ENCODE data around the gene PEAK1. TPM values are rescaled to one million over a fixed set of nuclear protein-coding genes. Genes with fewer than 3 reads are reported as not detected.

PEAK1 gene
- total RNA-seq, 1 donor from 2014 or later: 132 TPM

- no peak for DNase-seq (ENCODE audit: low spot score)
- intact Hi-C loops (cut with DNase I): no loop called here
Observed at GRCh38 chr15:77380033-77380432, 39.9 kb downstream of the PEAK1 start.

DNA sequence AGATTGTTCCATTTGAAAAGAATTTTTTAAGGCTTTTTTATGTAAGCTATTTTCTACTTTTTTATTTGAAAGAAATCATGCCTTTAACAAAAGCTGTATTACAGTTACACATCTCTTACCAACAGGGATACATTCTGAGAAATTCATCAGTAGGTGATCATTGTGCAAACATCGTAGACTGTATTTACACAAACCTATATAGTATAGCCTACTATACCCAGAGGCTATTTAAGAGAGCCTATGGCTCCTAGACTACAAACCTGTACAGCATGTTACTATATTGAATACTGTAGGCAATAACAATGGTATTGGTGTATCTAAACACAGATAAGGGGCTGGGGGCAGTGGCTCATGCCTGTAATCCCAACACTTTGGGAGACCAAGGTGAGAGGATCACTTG lies 43.1 kb downstream of the PEAK1 start:
- intact Hi-C loops (cut with DNase I): no loop called here
- DNase-seq (ENCODE audit: low spot score): no peak

DNA sequence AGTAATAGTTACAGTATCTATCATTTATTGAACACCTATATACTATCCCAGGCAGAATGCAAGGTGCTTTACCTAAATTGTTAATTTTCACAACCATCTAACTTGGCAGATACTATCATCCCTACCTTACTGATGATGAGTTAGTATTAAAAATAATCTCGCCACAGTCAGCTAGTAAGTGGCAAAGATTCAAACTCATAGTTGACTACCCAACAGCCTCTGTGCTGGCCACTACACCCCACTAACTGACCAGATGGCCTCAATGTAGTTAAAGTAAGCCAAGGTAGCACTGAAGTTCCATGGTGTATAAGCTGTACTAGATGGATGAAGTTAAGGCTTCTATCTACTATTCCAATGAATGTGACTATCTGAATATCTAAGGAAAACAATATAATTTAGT lies 44.8 kb downstream of the PEAK1 start:
- DNase-seq (ENCODE audit: low spot score): no peak
- intact Hi-C loops (cut with DNase I): no loop called here

DNA sequence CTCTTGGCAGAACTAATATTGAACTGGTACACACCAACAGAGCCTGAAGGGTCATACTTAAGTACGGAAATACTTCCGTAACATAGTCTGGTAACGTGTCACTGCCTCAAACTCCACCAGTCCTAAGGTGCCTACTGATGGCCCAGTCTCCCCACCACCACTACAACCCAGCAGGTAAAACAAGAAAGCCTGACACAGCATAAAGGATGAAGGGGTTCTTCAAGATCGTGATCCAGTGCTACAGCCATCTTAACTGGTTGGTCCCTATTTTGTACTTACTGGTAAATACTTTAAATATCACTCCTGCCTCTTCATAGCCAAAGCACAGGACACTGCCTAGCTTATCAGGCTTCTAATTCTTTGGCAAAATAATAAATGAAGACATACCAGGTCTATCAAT lies 46.5 kb downstream of the PEAK1 start:
- intact Hi-C loops (cut with DNase I): no loop called here
- DNase-seq (ENCODE audit: low spot score): no peak

GRCh38 chr15:77371850-77372563 lies 47.9 kb downstream of the PEAK1 start:
- DNase-seq (ENCODE audit: low spot score): no peak
- intact Hi-C loops (cut with DNase I): no loop called here

GRCh38 chr15:77370580-77370979 lies 49.3 kb downstream of the PEAK1 start:
- intact Hi-C loops (cut with DNase I): no loop called here
- DNase-seq (ENCODE audit: low spot score): no peak

- DNase-seq (ENCODE audit: low spot score): no peak
- intact Hi-C loops (cut with DNase I): no loop called here
Observed at GRCh38 chr15:77369168-77369567, 50.7 kb downstream of the PEAK1 start.

- no peak for DNase-seq (ENCODE audit: low spot score)
- intact Hi-C loops (cut with DNase I): no loop called here
Observed at GRCh38 chr15:77367631-77368030, 52.3 kb downstream of the PEAK1 start.

GRCh38 chr15:77361456-77361855 lies 58.4 kb downstream of the PEAK1 start:
- intact Hi-C loops (cut with DNase I): no loop called here
- DNase-seq (ENCODE audit: low spot score): no peak

DNA sequence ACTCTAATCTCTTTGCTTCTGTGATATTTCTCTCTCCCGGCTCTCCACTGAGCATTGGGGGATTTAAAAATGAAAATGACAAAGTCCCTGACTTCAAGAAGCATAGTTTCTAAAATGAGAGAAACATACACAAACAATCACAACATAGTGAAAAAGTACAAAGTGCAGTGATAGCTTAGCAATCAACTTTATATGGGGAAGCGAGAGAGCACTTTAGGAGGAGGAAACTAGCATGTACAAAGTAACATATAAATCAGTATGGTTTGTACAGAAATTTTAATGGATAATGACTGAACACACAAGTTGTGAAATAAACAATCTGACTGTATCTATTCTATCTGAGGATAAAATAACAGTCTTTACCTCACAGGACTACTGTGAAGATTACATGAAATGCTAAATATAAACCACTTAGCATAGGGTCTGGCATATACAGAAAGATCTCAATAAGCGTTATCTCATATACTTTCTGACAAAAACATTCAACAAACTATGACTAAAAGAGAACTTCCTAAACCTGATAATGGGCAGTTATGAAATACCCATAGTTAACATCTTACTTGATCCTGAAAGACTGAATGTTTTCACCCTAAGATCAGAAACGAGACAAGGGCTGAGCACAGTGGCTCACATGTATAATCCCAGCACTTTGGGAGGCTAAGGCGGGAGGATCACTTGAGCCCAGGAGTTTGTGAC lies 61.2 kb downstream of the PEAK1 start:
- intact Hi-C loops (cut with DNase I): loop anchor here (10.0 kb wide), 1 partner anchor 136 kb away; no protein-coding TSS in a partner anchor
- DNase-seq (ENCODE audit: low spot score): no peak

DNA sequence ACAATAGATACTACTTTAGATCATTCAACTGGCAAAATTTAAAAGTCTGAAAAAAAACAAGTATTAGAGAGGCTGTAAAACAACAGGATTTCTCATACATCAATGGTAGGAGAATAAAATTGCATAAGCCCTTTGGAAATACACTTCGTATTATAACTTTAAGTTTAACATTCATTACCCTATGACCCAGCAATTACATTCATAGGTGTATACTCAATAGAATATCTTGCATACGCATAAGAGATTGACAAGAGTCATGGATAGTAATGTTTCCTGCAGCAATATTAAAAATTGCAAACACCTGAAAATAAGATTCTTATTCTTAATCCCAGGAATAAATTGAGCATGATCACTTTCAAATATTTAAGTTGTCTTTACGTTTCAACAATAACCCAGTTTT lies 63.6 kb downstream of the PEAK1 start:
- intact Hi-C loops (cut with DNase I): loop anchor here (10.0 kb wide), 1 partner anchor 138 kb away; no protein-coding TSS in a partner anchor
- no peak for DNase-seq (ENCODE audit: low spot score)

DNA sequence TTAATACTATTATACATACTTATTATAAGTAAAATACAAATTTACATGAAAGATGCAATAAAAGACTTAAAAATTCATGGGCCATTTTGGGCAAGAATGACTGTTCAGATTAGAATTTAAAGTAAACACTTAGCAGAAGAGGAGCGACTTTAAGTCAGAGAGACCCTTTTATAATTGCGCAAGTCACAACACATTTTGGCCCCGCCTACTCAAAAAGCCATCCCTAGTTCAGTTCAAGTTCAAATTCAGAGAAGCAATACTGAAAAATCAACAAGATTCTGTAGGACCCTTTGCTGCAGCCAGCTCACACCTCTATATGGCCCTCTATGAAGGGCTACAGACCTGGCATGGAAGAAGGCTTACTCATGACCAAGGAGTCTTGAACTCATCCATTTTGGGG lies 64.6 kb downstream of the PEAK1 start:
- intact Hi-C loops (cut with DNase I): loop anchor here (10.0 kb wide), 1 partner anchor 139 kb away; no protein-coding TSS in a partner anchor
- DNase-seq (ENCODE audit: low spot score): no peak

DNA sequence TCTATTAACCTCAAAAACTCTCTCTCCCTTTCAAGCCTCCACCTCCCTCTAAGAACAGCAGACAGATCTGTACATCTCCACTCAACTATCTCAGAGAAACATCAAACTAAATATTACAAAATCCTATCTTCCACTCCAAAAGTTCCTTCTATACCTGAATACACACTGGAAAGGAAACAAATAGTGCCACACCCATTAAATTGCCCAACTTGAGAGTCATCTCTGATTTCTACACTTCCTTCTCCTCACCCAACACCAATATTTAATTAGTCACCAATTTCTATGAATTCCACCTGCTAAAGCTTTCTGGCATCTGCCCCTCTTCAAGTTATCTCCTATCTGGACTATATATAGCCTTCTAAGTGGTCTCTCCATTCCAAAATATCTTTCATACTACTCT lies 65.8 kb downstream of the PEAK1 start:
- no peak for DNase-seq (ENCODE audit: low spot score)
- intact Hi-C loops (cut with DNase I): loop anchor here (10.0 kb wide), 1 partner anchor 141 kb away; no protein-coding TSS in a partner anchor

GRCh38 chr15:77352887-77353286 lies 67.0 kb downstream of the PEAK1 start:
- no peak for DNase-seq (ENCODE audit: low spot score)
- intact Hi-C loops (cut with DNase I): loop anchor here (10.0 kb wide), 1 partner anchor 142 kb away; no protein-coding TSS in a partner anchor

- intact Hi-C loops (cut with DNase I): loop anchor here (10.0 kb wide), 1 partner anchor 144 kb away; no protein-coding TSS in a partner anchor
- no peak for DNase-seq (ENCODE audit: low spot score)
Observed at GRCh38 chr15:77350792-77351191, 69.1 kb downstream of the PEAK1 start.

DNA sequence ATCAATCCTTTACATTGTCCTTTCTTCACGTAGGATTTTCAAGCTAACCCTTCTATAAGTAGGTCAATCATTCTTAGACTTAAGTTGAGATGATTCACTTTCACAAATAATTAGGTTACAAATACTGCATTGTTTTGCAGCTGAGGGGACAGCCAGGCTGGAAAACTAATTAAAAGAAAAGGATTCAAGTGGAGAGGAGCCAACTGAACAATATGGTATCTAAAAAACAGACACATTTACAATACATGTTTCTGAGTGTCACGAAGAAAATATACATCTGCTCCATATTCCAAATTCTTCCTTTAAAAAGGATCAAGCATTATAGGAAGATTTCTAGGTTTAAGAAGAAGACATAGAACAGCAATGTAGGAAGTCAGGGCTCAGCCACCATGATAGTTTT lies 70.2 kb downstream of the PEAK1 start:
- no peak for DNase-seq (ENCODE audit: low spot score)
- intact Hi-C loops (cut with DNase I): loop anchor here (10.0 kb wide), 1 partner anchor 145 kb away; no protein-coding TSS in a partner anchor

DNA sequence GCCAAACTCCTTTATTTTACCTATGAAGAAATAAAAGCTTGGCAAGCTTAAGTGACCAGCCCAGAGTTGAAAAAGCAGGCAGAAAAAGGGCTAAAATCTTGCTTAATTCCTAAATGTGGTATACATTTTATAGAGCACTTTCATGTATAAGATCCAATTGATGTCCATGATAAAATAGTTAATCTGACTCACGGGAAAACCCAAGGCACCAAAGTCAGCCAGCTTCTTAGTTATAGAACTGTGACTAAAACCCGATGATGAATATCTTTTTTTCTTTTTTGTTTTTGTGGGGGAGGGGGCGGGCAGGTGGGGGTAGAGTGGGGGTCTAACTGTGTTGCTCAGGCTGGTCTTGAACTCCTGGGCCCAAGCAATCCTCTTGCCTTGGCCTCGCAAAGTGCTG lies 71.4 kb downstream of the PEAK1 start:
- no peak for DNase-seq (ENCODE audit: low spot score)
- intact Hi-C loops (cut with DNase I): no loop called here

GRCh38 chr15:77347197-77347596 lies 72.7 kb downstream of the PEAK1 start:
- DNase-seq (ENCODE audit: low spot score): no peak
- intact Hi-C loops (cut with DNase I): no loop called here

DNA sequence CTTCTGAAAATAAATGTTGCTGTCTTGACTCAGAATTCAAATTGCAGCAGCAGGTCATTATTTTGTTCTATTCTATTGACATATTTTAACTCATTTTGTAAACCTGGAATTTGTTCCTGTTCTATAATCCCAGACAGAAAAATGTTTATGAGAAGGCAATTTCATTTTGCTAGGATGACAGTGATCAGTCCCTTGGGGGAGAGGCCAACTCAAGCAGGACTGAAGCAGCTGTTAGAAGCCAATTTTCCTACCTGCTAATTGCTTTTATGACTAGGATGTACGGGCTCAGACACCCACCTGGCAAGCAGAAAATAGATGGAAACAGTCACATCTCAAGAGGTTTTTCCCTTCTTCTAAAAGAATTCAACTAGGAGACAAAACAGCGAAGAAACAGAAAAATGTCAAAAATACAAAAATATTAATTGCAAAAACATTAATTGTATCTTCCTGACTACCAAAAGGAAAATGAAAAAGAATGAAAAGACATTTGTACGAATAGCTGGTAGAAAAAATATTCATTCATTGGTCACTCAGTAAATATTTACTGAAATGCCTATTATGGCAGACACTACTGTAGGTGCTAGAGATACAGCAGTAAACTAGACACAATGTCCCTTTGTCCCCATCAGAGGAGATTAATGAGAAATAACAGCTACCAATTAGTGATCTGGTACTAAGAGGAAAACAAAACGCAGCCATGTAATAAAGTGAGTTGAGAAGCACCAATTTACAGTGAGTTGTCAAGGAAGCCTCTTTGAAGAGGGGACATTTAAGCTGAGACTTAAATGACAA lies 73.5 kb downstream of the PEAK1 start:
- DNase-seq (ENCODE audit: low spot score): no peak
- intact Hi-C loops (cut with DNase I): no loop called here

DNA sequence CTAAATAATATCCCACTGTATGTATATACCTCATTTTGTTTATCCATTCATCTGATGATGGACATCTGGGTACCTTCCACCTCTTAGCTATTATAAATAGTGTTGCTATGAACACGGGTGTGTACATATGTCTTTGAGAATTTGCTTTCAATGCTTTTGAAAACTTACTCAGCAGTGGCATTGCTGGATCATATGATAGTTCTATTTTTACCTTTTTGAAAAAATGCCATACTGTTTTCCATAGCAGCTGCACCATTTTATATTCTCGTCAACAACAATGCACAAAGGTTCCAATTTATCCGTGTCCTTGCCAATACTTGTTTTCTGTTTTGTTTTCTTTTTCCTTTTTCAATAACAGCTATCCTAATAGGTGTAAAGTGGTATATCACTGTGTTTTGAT lies 77.1 kb downstream of the PEAK1 start:
- intact Hi-C loops (cut with DNase I): no loop called here
- no peak for DNase-seq (ENCODE audit: low spot score)

All from cardiac septum (tissue), 1 donor.